ENCODE measurements around the gene RAD1. TPM values are rescaled to one million over a fixed set of nuclear protein-coding genes. Genes with fewer than 3 reads are reported as not detected.
A peak's percentile ranks its signal among the peaks of the same experiment; 100 is the strongest.

Gene RAD1
- total and polyA plus RNA-seq, 7 donors: 11.7 to 25.8 (median 15.8) TPM

- H3K27me3 ChIP-seq: no peaks in the 10 kb centered on the region
- H3K27ac ChIP-seq: peak overlapping the region in 3 of 4 donors; percentile 90 to 93 (median 91)
- intact Hi-C loops (cut with DNase I): loop anchor here (10.0 kb wide), 2 partner anchors 908 to 1468 kb away; partner anchors contain the start of genes AMACR and TARS1
- H3K36me3 ChIP-seq: peaks cover 11 to 42% (median 16%) of the 10 kb centered on the region in 4 donors
- peaks cover 0 to 43% (median 36%) of the 10 kb centered on the region in 4 donors for H3K4me1 ChIP-seq
- H3K4me3 ChIP-seq: no peak overlapping the region
- H3K9me3 ChIP-seq: no peaks in the 10 kb centered on the region
- DNase-seq: no peak
- 69 to 71% methylated on average over 2 of the region's 2 CpGs for WGBS, 2 donors
- no peak for TF ChIP-seq EP300 (IDR thresholded peaks at IDR 0.05)
- TF ChIP-seq POLR2A (IDR thresholded peaks at IDR 0.05): no peak
- no peak for TF ChIP-seq POLR2AphosphoS5 (IDR thresholded peaks at IDR 0.05)
- no peak for TF ChIP-seq CTCF (IDR thresholded peaks at IDR 0.05)
These were observed 2.2 kb downstream of the RAD1 start for GRCh38 chr5:34913072-34913471.

- no peak overlapping the region for H3K4me3 ChIP-seq
- no peaks in the 10 kb centered on the region for H3K27me3 ChIP-seq
- 84 to 88% methylated on average over 2 of the region's 2 CpGs for WGBS, 2 donors
- no peaks in the 10 kb centered on the region for H3K9me3 ChIP-seq
- DNase-seq: no peak
- H3K4me1 ChIP-seq: no peaks in the 10 kb centered on the region
- H3K36me3 ChIP-seq: peaks cover 4 to 62% (median 7%) of the 10 kb centered on the region in 4 donors
- intact Hi-C loops (cut with DNase I): no loop called here
- H3K27ac ChIP-seq: no peak overlapping the region
- TF ChIP-seq CTCF (IDR thresholded peaks at IDR 0.05) (no peak), POLR2AphosphoS5 (IDR thresholded peaks at IDR 0.05) (no peak), POLR2A (IDR thresholded peaks at IDR 0.05) (no peak), EP300 (IDR thresholded peaks at IDR 0.05) (no peak)
These were observed 9.7 kb downstream of the RAD1 start for GRCh38 chr5:34905564-34905963.

GRCh38 chr5:34903260-34903659, 12.0 kb downstream of the RAD1 start:
- no peaks in the 10 kb centered on the region for H3K27me3 ChIP-seq
- WGBS, 2 donors: 86 to 92% methylated on average over 1 of the region's 1 CpG
- intact Hi-C loops (cut with DNase I): no loop called here
- H3K27ac ChIP-seq: no peak overlapping the region
- peaks cover under 1 to 41% (median 3%) of the 10 kb centered on the region in 4 donors for H3K36me3 ChIP-seq
- H3K9me3 ChIP-seq: no peaks in the 10 kb centered on the region
- no peak for DNase-seq
- no peak overlapping the region for H3K4me3 ChIP-seq
- no peak for TF ChIP-seq POLR2A (IDR thresholded peaks at IDR 0.05)
- no peak for TF ChIP-seq EP300 (IDR thresholded peaks at IDR 0.05)
- no peak for TF ChIP-seq POLR2AphosphoS5 (IDR thresholded peaks at IDR 0.05)
- no peak for TF ChIP-seq CTCF (IDR thresholded peaks at IDR 0.05)
- peaks cover 0 to under 1% (median 0%) of the 10 kb centered on the region in 4 donors for H3K4me1 ChIP-seq

GRCh38 chr5:34900652-34901051, 14.7 kb downstream of the RAD1 start:
- no peaks in the 10 kb centered on the region for H3K27me3 ChIP-seq
- no peak overlapping the region for H3K27ac ChIP-seq
- DNase-seq: no peak
- H3K36me3 ChIP-seq: peaks cover 0 to 16% (median 2%) of the 10 kb centered on the region in 4 donors
- WGBS, 2 donors: 84 to 92% methylated on average over 6 of the region's 6 CpGs
- H3K4me1 ChIP-seq: peaks cover 0 to 4% (median 0%) of the 10 kb centered on the region in 4 donors
- intact Hi-C loops (cut with DNase I): no loop called here
- TF ChIP-seq CTCF (IDR thresholded peaks at IDR 0.05) (no peak), EP300 (IDR thresholded peaks at IDR 0.05) (no peak), POLR2A (IDR thresholded peaks at IDR 0.05) (no peak), POLR2AphosphoS5 (IDR thresholded peaks at IDR 0.05) (no peak)
- H3K9me3 ChIP-seq: no peaks in the 10 kb centered on the region
- H3K4me3 ChIP-seq: no peak overlapping the region

- no peak for TF ChIP-seq POLR2AphosphoS5 (IDR thresholded peaks at IDR 0.05)
- no peak for TF ChIP-seq EP300 (IDR thresholded peaks at IDR 0.05)
- TF ChIP-seq POLR2A (IDR thresholded peaks at IDR 0.05): no peak
- TF ChIP-seq CTCF (IDR thresholded peaks at IDR 0.05): no peak
- H3K36me3 ChIP-seq: peaks cover 0 to 4% (median 0%) of the 10 kb centered on the region in 4 donors
- H3K27ac ChIP-seq: no peak overlapping the region
- no peak for DNase-seq
- intact Hi-C loops (cut with DNase I): loop anchor here (5.0 kb wide), 1 partner anchor 62 kb away; the partner anchor contains the start of gene TTC23L
- no peak overlapping the region for H3K4me3 ChIP-seq
- no peaks in the 10 kb centered on the region for H3K27me3 ChIP-seq
- peaks cover 0 to 4% (median 0%) of the 10 kb centered on the region in 4 donors for H3K4me1 ChIP-seq
- WGBS, 2 donors: 95 to 96% methylated on average over 2 of the region's 2 CpGs
- H3K9me3 ChIP-seq: no peaks in the 10 kb centered on the region
These were observed 16.2 kb downstream of the RAD1 start for GRCh38 chr5:34899066-34899465.

Measured in sigmoid colon (tissue), 7 donors.